T-cell (primary cell): ENCODE data around the gene ASB18. TPM values are rescaled to one million over a fixed set of nuclear protein-coding genes. Genes with fewer than 3 reads are reported as not detected.
A peak's percentile ranks its signal among the peaks of the same experiment; 100 is the strongest.

Experiments
- ATAC-seq, 4 experiments: fragments of 200-7000 bp in 3 of 4; fragments of 150-1000 bp in 1 of 4; cut with Tn5 transposase; replicated peaks in 1 of 4; 1 replicate in 3 of 4; 2 replicates in 1 of 4; pipeline ENCODE4 v1.10.0; 2021; ENCODE audit warnings: moderate library complexity in 3 of 4, mild to moderate bottlenecking in 2 of 4, moderate number of reproducible peaks in 1 of 4
- CTCF ChIA-PET, 2 donors: fragments of 300-600 bp; sonication (Branson Sonifier 250); formaldehyde crosslinking; loops; one replicate each; lab custom pipeline; 2022; ENCODE audit warnings: antibody characterized with exemption in 2 of 2; lab: Charles Lee
- POLR2A ChIA-PET, 2 donors: fragments of 300-600 bp; sonication (Branson Sonifier 250); formaldehyde crosslinking; loops; one replicate each; lab custom pipeline; 2022; ENCODE audit warnings: antibody characterized with exemption in 2 of 2; lab: Charles Lee
- DNase-seq, 35 experiments: peaks; one replicate each; pipeline versions ENCODE4 v3.0.0 to v3.0.0-alpha.2; 2013 to 2023
- H3K27ac ChIP-seq: one replicate; pipeline ENCODE4 v1.5.1; 2013; ENCODE audit warnings: low read length
- H3K27me3 ChIP-seq, 2 experiments: replicated peaks in 1 of 2; 1 replicate in 1 of 2; 2 replicates in 1 of 2; pipeline versions ENCODE4 v1.6.1 to v1.7.0; 2013; ENCODE audit warnings: low read length in 1 of 2, mixed read lengths in 1 of 2; ENCODE audit not compliant: control insufficient read depth in 2 of 2, insufficient read depth in 2 of 2; ENCODE audit errors: extremely low read depth in 1 of 2
- H3K36me3 ChIP-seq, 2 donors: 1 replicate in 1 of 2; 2 replicates in 1 of 2; pipeline versions ENCODE4 v1.6.1 to v1.7.0; 2013; ENCODE audit warnings: low read length in 1 of 2; ENCODE audit not compliant: control insufficient read depth in 2 of 2, insufficient read depth in 1 of 2; ENCODE audit errors: extremely low read depth in 1 of 2
- H3K4me1 ChIP-seq, 2 experiments: 1 replicate in 1 of 2; 2 replicates in 1 of 2; pipeline versions ENCODE4 v1.6.1 to v1.7.0; 2013; ENCODE audit warnings: low read length in 2 of 2, mixed read lengths in 1 of 2; ENCODE audit not compliant: insufficient read depth in 2 of 2, control insufficient read depth in 1 of 2; ENCODE audit errors: extremely low read depth in 1 of 2
- H3K4me3 ChIP-seq, 2 donors: 1 replicate in 1 of 2; 2 replicates in 1 of 2; pipeline versions ENCODE4 v1.5.1 to v1.7.0; 2013; ENCODE audit warnings: mild to moderate bottlenecking in 2 of 2, low read length in 1 of 2, moderate library complexity in 1 of 2; ENCODE audit not compliant: control insufficient read depth in 1 of 2; ENCODE audit errors: extremely low read depth in 1 of 2
- H3K9me3 ChIP-seq: 2 replicates; pipeline ENCODE4 v1.7.0; 2013
- H3K27ac Mint-ChIP-seq, 2 donors: one replicate each; pipeline ENCODE4 v1.8.0; 2020 to 2021; ENCODE audit warnings: mild to moderate bottlenecking in 2 of 2, mixed read lengths in 2 of 2
- H3K27me3 Mint-ChIP-seq, 2 donors: one replicate each; pipeline ENCODE4 v1.8.0; 2021 to 2022; ENCODE audit warnings: mixed read lengths in 2 of 2
- H3K36me3 Mint-ChIP-seq: one replicate; pipeline ENCODE4 v1.8.0; 2021; ENCODE audit warnings: mixed read lengths
- H3K4me1 Mint-ChIP-seq, 3 donors: one replicate each; pipeline ENCODE4 v1.8.0; 2020 to 2022; ENCODE audit warnings: mixed read lengths in 3 of 3, mild to moderate bottlenecking in 1 of 3
- H3K4me3 Mint-ChIP-seq, 3 donors: one replicate each; pipeline ENCODE4 v1.8.0; 2020 to 2022; ENCODE audit warnings: mild to moderate bottlenecking in 3 of 3, mixed read lengths in 3 of 3, moderate library complexity in 3 of 3
- H3K9me3 Mint-ChIP-seq, 3 donors: one replicate each; pipeline ENCODE4 v1.8.0; 2020 to 2022; ENCODE audit warnings: mixed read lengths in 3 of 3
- WGBS: methylation state at CpG from one replicate; pipeline ENCODE4 v1.1.5; 2013; ENCODE audit warnings: missing lambda C conversion rate; ENCODE audit not compliant: insufficient coverage; 5-methylcytosine and 5-hydroxymethylcytosine counted together
- total RNA-seq, 35 experiments: library from RNA in 6 of 35; stranded (reverse) in 6 of 35; fragments of 120-200 nt in 1 of 35; gene quantifications; one replicate each; pipeline versions ENCODE4 v1.2.1 to v1.2.4 and lab custom pipeline; 2013 to 2026

Gene ASB18
- total RNA-seq, 5 donors from 2014 or later (not counting 1 experiment from before 2014, with no cell fraction given), result not detected

- H3K36me3 ChIP-seq, result no peaks in the 10 kb centered on the region
- ChIA-PET CTCF (no interaction called here), POLR2A (no interaction called here)
- H3K27ac ChIP-seq, result no peak overlapping the region
- H3K9me3 ChIP-seq, result no peaks in the 10 kb centered on the region
- no peaks in the 10 kb centered on the region for H3K4me1 ChIP-seq
- no CpG with 5 or more reads among the region's 5 CpGs for WGBS
- peaks cover 12 to 29% of the 10 kb centered on the region in 2 experiments for H3K27me3 ChIP-seq
- peaks cover 28 to 35% of the 10 kb centered on the region in 2 donors for H3K27me3 Mint-ChIP-seq
- DNase-seq (no peak), ATAC-seq (no peak)
- no peaks in the 10 kb centered on the region for H3K4me1 Mint-ChIP-seq
- peak overlapping the region in 1 of 2 donors; percentile 11 for H3K27ac Mint-ChIP-seq
- H3K4me3 Mint-ChIP-seq, result no peak overlapping the region
- H3K36me3 Mint-ChIP-seq, result no peaks in the 10 kb centered on the region
- H3K9me3 Mint-ChIP-seq, result peaks cover 5 to 6% (median 5%) of the 10 kb centered on the region in 3 donors
- H3K4me3 ChIP-seq, result no peak overlapping the region
Observed at GRCh38 chr2:236209996-236210395, 54.2 kb downstream of the ASB18 start.

- no peaks in the 10 kb centered on the region for H3K9me3 ChIP-seq
- H3K27ac Mint-ChIP-seq, result no peak overlapping the region
- no peaks in the 10 kb centered on the region for H3K36me3 Mint-ChIP-seq
- ATAC-seq, result no peak
- 69% methylated on average over 2 of the region's 6 CpGs for WGBS
- H3K27ac ChIP-seq, result no peak overlapping the region
- no peak for DNase-seq
- peaks cover 5 to 6% (median 5%) of the 10 kb centered on the region in 3 donors for H3K9me3 Mint-ChIP-seq
- no peak overlapping the region for H3K4me3 ChIP-seq
- CTCF ChIA-PET, result no interaction called here
- H3K4me1 ChIP-seq, result no peaks in the 10 kb centered on the region
- no peak overlapping the region for H3K4me3 Mint-ChIP-seq
- POLR2A ChIA-PET, result no interaction called here
- no peaks in the 10 kb centered on the region for H3K36me3 ChIP-seq
- peaks cover 28 to 32% of the 10 kb centered on the region in 2 donors for H3K27me3 Mint-ChIP-seq
- H3K4me1 Mint-ChIP-seq, result no peaks in the 10 kb centered on the region
- peaks cover 12 to 29% of the 10 kb centered on the region in 2 experiments for H3K27me3 ChIP-seq
Observed at GRCh38 chr2:236209535-236209934, 54.7 kb downstream of the ASB18 start.

- ChIA-PET CTCF (interaction anchor here in 1 of 2 donors (0.7 kb wide), 1 partner anchor 175 kb away, joined by 3 read pairs; no protein-coding TSS in a partner anchor), POLR2A (no interaction called here)
Observed at GRCh38 chr2:236208019-236208926, 55.9 kb downstream of the ASB18 start.

GRCh38 chr2:236207472-236207871 is 56.7 kb downstream of the ASB18 start:
- DNase-seq, result no peak
- no peaks in the 10 kb centered on the region for H3K4me1 ChIP-seq
- H3K27me3 Mint-ChIP-seq, result peaks cover 20% of the 10 kb centered on the region in 2 donors
- H3K4me3 Mint-ChIP-seq, result no peak overlapping the region
- CTCF ChIA-PET, result interaction anchor here in 1 of 2 donors (0.7 kb wide), 1 partner anchor 174 kb away, joined by 3 read pairs; no protein-coding TSS in a partner anchor
- H3K36me3 Mint-ChIP-seq, result no peaks in the 10 kb centered on the region
- no peak overlapping the region for H3K27ac Mint-ChIP-seq
- H3K4me1 Mint-ChIP-seq, result no peaks in the 10 kb centered on the region
- H3K36me3 ChIP-seq, result no peaks in the 10 kb centered on the region
- WGBS, result 91% methylated on average over 9 of the region's 11 CpGs
- peaks cover 5 to 6% (median 5%) of the 10 kb centered on the region in 3 donors for H3K9me3 Mint-ChIP-seq
- POLR2A ChIA-PET, result no interaction called here
- no peak overlapping the region for H3K4me3 ChIP-seq
- no peak for ATAC-seq
- H3K9me3 ChIP-seq, result no peaks in the 10 kb centered on the region
- H3K27me3 ChIP-seq, result peaks cover 3 to 29% of the 10 kb centered on the region in 2 experiments
- H3K27ac ChIP-seq, result no peak overlapping the region

More at GRCh38 chr2:236208019-236208926, 55.9 kb downstream of the ASB18 start:
- DNase-seq (no peak), ATAC-seq (no peak)
- no peaks in the 10 kb centered on the region for H3K36me3 ChIP-seq
- no peaks in the 10 kb centered on the region for H3K36me3 Mint-ChIP-seq
- no peaks in the 10 kb centered on the region for H3K9me3 ChIP-seq
- peaks cover 23% of the 10 kb centered on the region in 2 donors for H3K27me3 Mint-ChIP-seq
- peaks cover 6 to 27% of the 10 kb centered on the region in 2 experiments for H3K27me3 ChIP-seq
- no peaks in the 10 kb centered on the region for H3K4me1 ChIP-seq
- no peaks in the 10 kb centered on the region for H3K4me1 Mint-ChIP-seq
- peaks cover 5 to 6% (median 5%) of the 10 kb centered on the region in 3 donors for H3K9me3 Mint-ChIP-seq
- no peak overlapping the region for H3K4me3 Mint-ChIP-seq
- no peak overlapping the region for H3K4me3 ChIP-seq
- WGBS, result 79% methylated on average over 19 of the region's 28 CpGs
- no peak overlapping the region for H3K27ac Mint-ChIP-seq
- H3K27ac ChIP-seq, result no peak overlapping the region

- Histone ChIP-seq H3K9me3 (no peaks in the 10 kb centered on the region), H3K4me1 (no peaks in the 10 kb centered on the region), H3K4me3 (no peak overlapping the region), H3K27me3 (peaks cover 2 to 24% of the 10 kb centered on the region in 2 experiments), H3K36me3 (no peaks in the 10 kb centered on the region), H3K27ac (no peak overlapping the region)
- H3K9me3 Mint-ChIP-seq, result peaks cover 5 to 6% (median 5%) of the 10 kb centered on the region in 3 donors
- CTCF ChIA-PET, result no interaction called here
- DNase-seq (no peak), ATAC-seq (no peak)
- H3K27ac Mint-ChIP-seq, result no peak overlapping the region
- POLR2A ChIA-PET, result no interaction called here
- H3K4me3 Mint-ChIP-seq, result no peak overlapping the region
- no peaks in the 10 kb centered on the region for H3K36me3 Mint-ChIP-seq
- H3K27me3 Mint-ChIP-seq, result peaks cover 16% of the 10 kb centered on the region in 2 donors
- WGBS, result no CpG with 5 or more reads among the region's 2 CpGs
- no peaks in the 10 kb centered on the region for H3K4me1 Mint-ChIP-seq
Observed at GRCh38 chr2:236205867-236206645, 58.1 kb downstream of the ASB18 start.

GRCh38 chr2:236204953-236205352 is 59.3 kb downstream of the ASB18 start:
- WGBS, result 100% methylated on average over 4 of the region's 5 CpGs
- H3K4me1 Mint-ChIP-seq, result no peaks in the 10 kb centered on the region
- Histone ChIP-seq H3K27ac (no peak overlapping the region), H3K4me1 (no peaks in the 10 kb centered on the region), H3K27me3 (peaks cover 0 to 21% of the 10 kb centered on the region in 2 experiments), H3K4me3 (no peak overlapping the region), H3K9me3 (no peaks in the 10 kb centered on the region), H3K36me3 (no peaks in the 10 kb centered on the region)
- no peaks in the 10 kb centered on the region for H3K36me3 Mint-ChIP-seq
- no peak overlapping the region for H3K4me3 Mint-ChIP-seq
- ATAC-seq (no peak), DNase-seq (no peak)
- CTCF ChIA-PET, result no interaction called here
- H3K9me3 Mint-ChIP-seq, result peaks cover 5 to 6% (median 5%) of the 10 kb centered on the region in 3 donors
- POLR2A ChIA-PET, result no interaction called here
- peaks cover 7 to 11% of the 10 kb centered on the region in 2 donors for H3K27me3 Mint-ChIP-seq
- no peak overlapping the region for H3K27ac Mint-ChIP-seq
